HG03097 (cell line): ENCODE data around the gene ZC3H14.
"Not testable (repeated sequence)": the region's sequence is repeated elsewhere in the genome, so short reads cannot be mapped to it uniquely, and the experiment has no call there.

Source experiments
- ATAC-seq: cut with Tn5 transposase; IDR thresholded peaks from one replicate; pipeline ENCODE4 v1.9.1; 2021; ENCODE audit not compliant: unreplicated experiment, low FRiP score

ZC3H14 gene, protein sequence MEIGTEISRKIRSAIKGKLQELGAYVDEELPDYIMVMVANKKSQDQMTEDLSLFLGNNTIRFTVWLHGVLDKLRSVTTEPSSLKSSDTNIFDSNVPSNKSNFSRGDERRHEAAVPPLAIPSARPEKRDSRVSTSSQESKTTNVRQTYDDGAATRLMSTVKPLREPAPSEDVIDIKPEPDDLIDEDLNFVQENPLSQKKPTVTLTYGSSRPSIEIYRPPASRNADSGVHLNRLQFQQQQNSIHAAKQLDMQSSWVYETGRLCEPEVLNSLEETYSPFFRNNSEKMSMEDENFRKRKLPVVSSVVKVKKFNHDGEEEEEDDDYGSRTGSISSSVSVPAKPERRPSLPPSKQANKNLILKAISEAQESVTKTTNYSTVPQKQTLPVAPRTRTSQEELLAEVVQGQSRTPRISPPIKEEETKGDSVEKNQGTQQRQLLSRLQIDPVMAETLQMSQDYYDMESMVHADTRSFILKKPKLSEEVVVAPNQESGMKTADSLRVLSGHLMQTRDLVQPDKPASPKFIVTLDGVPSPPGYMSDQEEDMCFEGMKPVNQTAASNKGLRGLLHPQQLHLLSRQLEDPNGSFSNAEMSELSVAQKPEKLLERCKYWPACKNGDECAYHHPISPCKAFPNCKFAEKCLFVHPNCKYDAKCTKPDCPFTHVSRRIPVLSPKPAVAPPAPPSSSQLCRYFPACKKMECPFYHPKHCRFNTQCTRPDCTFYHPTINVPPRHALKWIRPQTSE

DNA sequence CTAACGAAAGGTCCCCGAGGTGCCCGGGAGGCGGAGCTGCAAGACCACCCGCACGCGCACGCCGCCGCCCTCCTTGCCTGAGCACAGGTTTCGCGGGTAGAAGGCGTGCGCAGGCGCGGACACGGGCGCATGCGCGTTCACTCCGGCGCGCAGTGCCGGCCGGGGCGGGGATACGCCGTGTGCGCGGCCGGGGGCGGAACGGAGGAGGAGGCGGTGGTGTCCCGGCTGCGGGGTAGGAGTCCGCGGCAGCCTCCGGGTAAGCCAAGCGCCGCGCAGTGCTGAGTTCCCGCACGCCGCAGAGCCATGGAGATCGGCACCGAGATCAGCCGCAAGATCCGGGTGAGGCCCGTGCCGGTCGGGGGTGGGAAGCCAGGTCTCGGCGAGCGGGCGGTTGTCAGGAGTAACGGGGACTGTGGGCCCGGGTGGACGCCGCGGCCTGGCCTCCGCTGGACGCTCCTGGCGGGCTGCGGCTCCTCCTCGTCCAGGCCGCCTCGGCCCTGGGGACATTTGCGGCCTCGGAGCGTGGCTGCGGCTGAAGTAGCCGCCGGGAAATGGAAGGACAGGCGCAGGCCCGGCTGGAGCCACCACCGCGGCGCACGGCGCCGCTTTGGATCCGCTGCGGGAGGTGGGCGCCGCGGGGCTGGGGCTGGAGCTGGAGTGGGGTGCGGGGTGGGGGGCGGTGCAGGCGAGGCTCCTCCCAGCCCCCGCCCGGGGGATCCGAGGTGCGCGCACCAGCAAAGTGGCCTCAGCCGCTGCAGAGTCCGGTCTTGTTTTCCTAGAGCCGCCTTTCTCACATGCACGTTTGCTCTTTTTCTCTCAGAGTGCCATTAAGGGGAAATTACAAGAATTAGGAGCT lies at the start of gene ZC3H14:
TSS of gene ZC3H14 (plus strand) at position 207 of the 856 bp plus-strand sequence. CDS start at position 304, 97 bp downstream.
- peak; percentile 87 for ATAC-seq

DNA sequence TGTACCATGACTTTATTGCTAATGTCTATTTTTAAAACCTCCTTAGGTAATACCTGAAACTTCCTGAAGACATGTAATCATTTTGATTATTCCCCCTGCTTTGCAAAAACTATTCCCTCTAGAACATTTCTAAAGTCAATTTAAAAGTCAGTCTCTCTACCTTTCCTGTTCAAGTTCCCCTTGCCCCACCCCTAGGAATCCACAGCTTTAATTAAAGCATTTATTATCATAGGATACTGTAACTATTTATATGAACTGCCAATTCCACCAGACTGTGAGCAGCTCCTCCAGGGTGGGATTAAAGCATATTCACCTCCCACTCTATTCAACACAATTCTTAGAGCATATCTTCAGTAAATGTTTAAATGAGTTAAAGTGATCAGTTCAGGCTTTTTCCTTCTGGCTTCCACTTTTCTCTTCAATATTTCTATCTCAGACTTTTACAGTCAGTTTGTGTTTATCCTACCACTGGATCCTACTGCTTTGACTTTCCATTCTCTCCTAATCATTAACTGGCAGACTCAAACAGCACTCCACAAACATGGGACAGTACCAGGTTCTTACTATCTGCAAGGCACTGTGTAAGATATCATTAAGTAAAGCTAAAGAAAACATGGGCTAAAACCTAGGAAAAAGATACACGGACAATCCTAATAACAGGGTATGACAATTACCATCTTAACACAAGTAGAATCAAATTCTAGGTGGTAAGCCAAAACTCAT lies 47.2 kb upstream of the ZC3H14 start:
- no peak for ATAC-seq

DNA sequence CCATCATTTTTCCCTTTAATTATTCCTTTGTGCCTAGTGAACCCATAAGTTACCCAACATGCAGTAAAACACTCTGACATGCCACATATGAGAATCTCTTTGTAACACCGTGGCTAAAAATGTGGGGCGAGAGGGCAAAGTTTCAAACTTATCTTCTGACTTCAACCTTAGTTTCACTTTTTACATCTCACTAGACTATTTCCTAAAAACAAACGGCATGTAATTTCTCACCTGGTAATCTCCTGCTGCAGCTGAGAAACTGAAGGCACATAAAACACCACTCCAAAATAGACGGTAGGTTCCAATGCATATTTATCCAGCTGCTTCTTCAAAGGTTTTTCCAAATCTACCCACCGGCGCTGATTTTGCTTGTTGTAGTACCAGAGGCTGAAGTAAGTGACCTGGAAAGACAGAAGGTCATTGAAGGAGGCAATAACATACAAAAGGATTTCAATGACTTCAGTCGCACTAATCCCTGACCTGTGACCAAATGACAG lies 45.9 kb upstream of the ZC3H14 start:
- ATAC-seq = no peak

- ATAC-seq = no peak
Measured at GRCh38 chr14:88518592-88519512, 44.0 kb upstream of the ZC3H14 start.

GRCh38 chr14:88519907-88520306 lies 42.9 kb upstream of the ZC3H14 start:
- ATAC-seq = no peak

- no peak for ATAC-seq
Measured at GRCh38 chr14:88521818-88522217, 41.0 kb upstream of the ZC3H14 start.

DNA sequence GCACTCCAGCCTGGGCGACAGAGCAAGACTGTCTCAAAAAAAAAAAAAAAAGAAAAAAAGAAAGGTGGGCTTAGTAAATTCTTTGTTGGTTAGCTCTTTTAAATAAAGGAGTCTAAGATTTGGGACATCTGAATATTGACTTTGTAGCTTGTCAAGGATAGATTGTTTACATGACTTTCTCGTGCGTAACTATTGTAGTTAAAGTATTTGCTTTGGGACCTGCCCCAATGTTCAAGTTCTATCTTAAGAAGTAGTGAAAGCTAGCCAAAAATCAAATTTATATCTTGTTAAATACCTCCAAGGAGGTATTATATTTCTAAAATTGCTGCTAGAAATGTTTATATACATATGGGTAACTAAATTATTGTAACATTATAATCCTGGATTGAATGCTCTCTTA lies 40.4 kb upstream of the ZC3H14 start:
- no peak for ATAC-seq

DNA sequence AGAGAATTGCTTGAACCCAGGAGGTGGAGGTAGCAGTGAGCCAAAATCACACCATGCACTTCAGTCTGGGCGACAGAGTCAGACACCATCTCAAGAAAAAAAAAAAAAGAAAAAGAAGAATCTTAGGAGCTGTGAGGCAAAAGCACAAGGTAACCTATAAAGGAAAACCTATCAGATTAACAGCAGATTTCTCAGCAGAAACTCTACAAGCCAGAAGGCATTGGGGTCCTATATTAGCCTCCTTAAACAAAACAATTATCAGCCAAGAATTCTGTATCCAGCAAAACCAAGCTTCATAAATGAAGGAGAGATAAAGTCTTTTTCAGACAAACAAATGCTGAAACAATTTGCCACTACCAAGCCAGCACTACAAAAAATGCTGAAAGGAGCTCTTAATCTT lies 32.9 kb upstream of the ZC3H14 start:
- not testable (repeated sequence) for ATAC-seq

DNA sequence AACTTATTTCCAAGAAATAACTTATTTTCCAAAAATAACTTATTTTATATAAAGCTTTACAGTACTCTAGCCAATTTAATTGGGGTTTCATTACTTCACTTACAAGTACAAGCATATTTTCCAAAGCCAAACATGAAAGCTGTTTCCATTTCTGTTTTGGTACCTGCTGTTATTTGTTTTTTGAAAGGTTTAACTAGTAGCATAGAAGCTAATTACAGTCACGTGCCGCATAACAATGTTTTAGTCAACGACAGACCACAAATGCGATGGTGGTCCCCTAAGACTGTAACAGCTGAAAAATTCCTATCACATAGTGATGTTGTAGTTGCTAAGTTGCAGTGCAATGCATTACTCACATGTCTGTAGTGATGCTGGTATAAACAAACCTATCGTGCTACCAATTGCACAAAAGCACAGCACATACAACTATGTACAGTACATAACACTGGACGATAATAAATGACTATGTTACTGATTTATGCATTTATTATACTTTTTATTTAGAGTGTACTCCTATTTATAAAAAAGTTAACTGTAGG lies 29.7 kb upstream of the ZC3H14 start:
- ATAC-seq = no peak

GRCh38 chr14:88535149-88535548 lies 27.7 kb upstream of the ZC3H14 start:
- ATAC-seq = no peak

DNA sequence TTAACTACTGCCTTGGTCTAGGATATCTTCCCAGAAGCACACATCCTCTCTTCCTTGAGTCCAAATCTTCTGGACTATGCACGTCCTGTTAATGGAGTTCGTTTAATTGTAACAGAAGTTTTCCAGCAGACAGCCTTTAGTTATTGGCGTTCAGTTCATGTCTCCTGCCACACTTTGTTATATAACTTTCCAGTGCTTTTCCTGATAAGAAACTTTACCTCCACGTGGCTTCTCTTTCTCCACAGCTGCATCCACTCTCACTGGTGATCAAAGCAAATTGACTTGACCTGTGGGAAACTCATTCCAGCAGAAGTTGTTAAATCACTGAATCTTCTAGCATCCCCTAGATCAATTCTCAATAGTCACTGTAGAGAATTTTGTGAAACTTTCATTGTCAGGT lies 27.0 kb upstream of the ZC3H14 start:
- ATAC-seq = no peak

DNA sequence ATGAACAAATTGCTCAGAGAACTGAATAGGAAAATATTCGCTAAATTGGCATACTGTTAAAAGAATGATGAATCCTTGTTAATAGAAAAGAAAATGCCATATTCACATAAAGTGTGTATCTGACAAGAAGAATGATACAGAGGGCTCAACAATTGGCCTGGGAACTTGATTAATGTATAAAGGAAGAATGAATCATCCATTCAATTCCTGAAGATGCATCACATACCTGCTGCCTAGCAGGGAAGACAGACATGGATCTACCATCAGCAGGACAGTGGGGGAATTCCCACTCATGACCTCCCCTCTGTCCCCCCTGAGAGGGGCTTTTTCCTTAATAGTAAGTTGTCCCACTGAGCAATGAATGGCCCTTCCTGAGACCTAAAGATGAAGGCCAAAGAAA lies 21.5 kb upstream of the ZC3H14 start:
- no peak for ATAC-seq

GRCh38 chr14:88542857-88543795 lies 19.7 kb upstream of the ZC3H14 start:
- ATAC-seq = no peak

DNA sequence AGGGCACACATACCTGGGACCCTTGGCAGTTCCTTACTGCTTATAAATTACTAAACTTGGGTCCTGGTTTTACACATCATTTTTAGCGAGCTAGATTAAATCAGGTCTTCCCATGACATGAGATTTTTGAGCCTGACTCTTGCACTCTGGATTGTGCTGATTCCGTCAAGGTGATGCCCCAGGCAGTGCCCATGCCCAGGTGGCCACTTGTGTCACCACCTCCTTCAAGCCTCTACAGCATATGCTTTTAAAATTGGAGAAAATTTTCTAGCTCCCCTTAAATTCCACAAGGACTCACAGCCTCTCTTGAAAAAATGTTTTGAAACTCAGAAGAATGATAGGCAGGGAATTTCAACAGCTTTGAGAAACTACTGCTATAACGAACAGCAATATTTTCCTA lies 17.6 kb upstream of the ZC3H14 start:
- no peak for ATAC-seq

DNA sequence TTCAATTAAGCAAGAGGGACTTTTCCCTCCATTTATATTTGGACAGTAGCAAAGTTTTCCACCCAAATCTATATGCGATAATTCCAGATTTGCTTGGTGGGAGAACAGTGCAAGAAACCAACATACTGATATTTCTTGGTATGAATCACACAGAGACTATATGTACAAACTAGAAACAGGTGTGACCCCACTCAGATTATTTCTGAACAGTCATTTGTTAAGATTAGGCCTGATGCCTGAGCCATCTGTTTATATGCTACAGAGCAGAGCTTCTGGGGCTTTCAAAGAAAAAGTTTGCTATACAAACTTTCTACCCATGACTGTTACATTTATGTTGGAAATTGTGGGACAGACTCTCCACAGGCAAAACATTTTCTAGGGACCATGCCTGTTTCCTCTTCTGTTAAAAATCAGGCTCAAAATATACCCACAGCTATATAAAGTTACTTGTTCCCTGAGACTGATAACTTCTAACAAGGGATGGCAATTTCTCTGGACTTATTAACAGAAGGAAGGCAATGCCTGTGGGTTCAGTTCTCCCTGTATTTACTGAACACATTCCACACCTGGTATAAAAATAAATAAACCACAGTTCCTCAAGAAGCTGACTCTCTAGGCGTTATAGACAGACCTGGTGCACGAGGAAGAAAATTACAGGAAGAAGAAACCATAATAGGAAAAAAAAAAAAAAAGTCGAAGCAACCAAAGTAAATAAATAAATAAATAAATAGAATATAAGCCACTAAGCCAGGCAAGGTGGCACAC lies 16.0 kb upstream of the ZC3H14 start:
- ATAC-seq = no peak

- no peak for ATAC-seq
Measured at GRCh38 chr14:88547386-88547780, 15.5 kb upstream of the ZC3H14 start.

- ATAC-seq = no peak
Measured at GRCh38 chr14:88550078-88550477, 12.8 kb upstream of the ZC3H14 start.
